HL-60 (cell line): ENCODE data around the gene MLLT3.

ENCODE experiments used
- DNase-seq, 2 experiments: peaks; one replicate each; pipeline ENCODE4 v3.0.0-alpha.2; 2010 to 2020; ENCODE audit warnings: low read depth in 1 of 2, low spot score in 1 of 2
- H3K27ac ChIP-seq: fragments of 250-450 bp; sonication (Bioruptor Pico); replicated peaks from 2 replicates; pipeline ENCODE4 v1.5.1; 2020; ENCODE audit warnings: mild to moderate bottlenecking, moderate library complexity
- H3K27me3 ChIP-seq: fragments of 250-450 bp; sonication (Bioruptor Pico); 2 replicates; pipeline ENCODE4 v1.5.1; 2021; ENCODE audit warnings: mild to moderate bottlenecking, moderate library complexity; ENCODE audit not compliant: insufficient read depth, poor library complexity, severe bottlenecking
- H3K4me3 ChIP-seq: replicated peaks from 2 replicates; pipeline ENCODE4 v1.5.1; 2011; ENCODE audit warnings: mild to moderate bottlenecking, control low read depth, low read length; ENCODE audit not compliant: insufficient read depth
- CTCF ChIP-seq: IDR thresholded peaks from one replicate; pipeline ENCODE4 v1.5.1; 2011; ENCODE audit warnings: low read length, control low read depth, inconsistent platforms; ENCODE audit not compliant: insufficient read depth
- GABPA ChIP-seq: IDR thresholded peaks from 2 replicates; pipeline ENCODE4 v1.6.1; 2012; ENCODE audit warnings: low read depth
- POLR2AphosphoS5 ChIP-seq: IDR thresholded peaks from 2 replicates; pipeline ENCODE4 v1.6.1; 2012; ENCODE audit warnings: low read depth
- REST ChIP-seq: IDR thresholded peaks from 2 replicates; pipeline ENCODE4 v1.6.1; 2012; ENCODE audit warnings: low read depth; ENCODE audit not compliant: insufficient replicate concordance
- SPI1 ChIP-seq: IDR thresholded peaks from 2 replicates; pipeline ENCODE4 v1.6.1; 2012; ENCODE audit warnings: low read depth, mild to moderate bottlenecking, borderline replicate concordance

The MLLT3 gene

GRCh38 chr9:20538956-20539355 is 83.3 kb downstream of the MLLT3 start:
- H3K4me3 ChIP-seq = no peak overlapping the region
- TF ChIP-seq POLR2AphosphoS5 = no peak
- H3K27ac ChIP-seq = no peak overlapping the region
- no peaks in the 10 kb centered on the region for H3K27me3 ChIP-seq
- no peak for DNase-seq

- Histone ChIP-seq H3K27ac (no peak overlapping the region), H3K27me3 (no peaks in the 10 kb centered on the region)
- TF ChIP-seq REST (no peak), GABPA (no peak), SPI1 (no peak), CTCF (no peak)
Observed at GRCh38 chr9:20538092-20538491, 84.2 kb downstream of the MLLT3 start.

GRCh38 chr9:20537294-20537693 is 85.0 kb downstream of the MLLT3 start:
- Histone ChIP-seq H3K4me3 (no peak overlapping the region), H3K27me3 (no peaks in the 10 kb centered on the region), H3K27ac (no peak overlapping the region)
- no peak for DNase-seq
- TF ChIP-seq POLR2AphosphoS5 (no peak), GABPA (no peak), CTCF (no peak), SPI1 (no peak), REST (no peak)

More at GRCh38 chr9:20538092-20538491, 84.2 kb downstream of the MLLT3 start:
- H3K4me3 ChIP-seq = no peak overlapping the region
- no peak for DNase-seq

- DNase-seq = no peak
- TF ChIP-seq REST (no peak), POLR2AphosphoS5 (no peak)
- Histone ChIP-seq H3K4me3 (no peak overlapping the region), H3K27me3 (no peaks in the 10 kb centered on the region), H3K27ac (no peak overlapping the region)
Observed at GRCh38 chr9:20532584-20532983, 89.7 kb downstream of the MLLT3 start.
